MV-4-11 (cell line): ENCODE measurements around the gene LGMN.

ENCODE experiments used
- DNase-seq: peaks from one replicate; lab custom pipeline; 2025; lab: John Stamatoyannopoulos, UW

Gene LGMN

GRCh38 chr14:92726135-92726932 is 22.1 kb downstream of the LGMN start:
- DNase-seq, result peak; percentile 45

- DNase-seq, result peak; percentile 87
These were observed 23.7 kb downstream of the LGMN start for GRCh38 chr14:92724516-92725340.

GRCh38 chr14:92719890-92720323 is 28.5 kb downstream of the LGMN start:
- DNase-seq, result no peak

- no peak for DNase-seq
These were observed 29.0 kb downstream of the LGMN start for GRCh38 chr14:92719421-92719820.

GRCh38 chr14:92718664-92719063 is 29.8 kb downstream of the LGMN start:
- no peak for DNase-seq

GRCh38 chr14:92717571-92718042 is 30.8 kb downstream of the LGMN start:
- DNase-seq, result peak; percentile 7

GRCh38 chr14:92716131-92716530 is 32.3 kb downstream of the LGMN start:
- DNase-seq, result no peak

- peak; percentile 51 for DNase-seq
These were observed 33.6 kb downstream of the LGMN start for GRCh38 chr14:92714739-92715307.

- no peak for DNase-seq
These were observed 35.8 kb downstream of the LGMN start for GRCh38 chr14:92712654-92713051.

GRCh38 chr14:92711976-92712653 is 36.3 kb downstream of the LGMN start:
- DNase-seq, result no peak

GRCh38 chr14:92710001-92710341 is 38.5 kb downstream of the LGMN start:
- no peak for DNase-seq

GRCh38 chr14:92709340-92710000 is 39.0 kb downstream of the LGMN start:
- no peak for DNase-seq

- DNase-seq, result no peak
These were observed 42.0 kb downstream of the LGMN start for GRCh38 chr14:92706386-92706785.

GRCh38 chr14:92704821-92705220 is 43.6 kb downstream of the LGMN start:
- DNase-seq, result no peak

GRCh38 chr14:92704036-92704804 is 44.2 kb downstream of the LGMN start:
- DNase-seq, result peak; percentile 99

GRCh38 chr14:92703516-92703915 is 44.9 kb downstream of the LGMN start:
- DNase-seq, result no peak

GRCh38 chr14:92702441-92702918 is 45.9 kb downstream of the LGMN start:
- DNase-seq, result peak; percentile 90

- DNase-seq, result no peak
These were observed 46.6 kb downstream of the LGMN start for GRCh38 chr14:92701826-92702225.

GRCh38 chr14:92698393-92698792 is 50.0 kb downstream of the LGMN start:
- DNase-seq, result no peak

- DNase-seq, result peak; percentile 92
These were observed 52.1 kb downstream of the LGMN start for GRCh38 chr14:92696366-92696765.

- DNase-seq, result no peak
These were observed 52.9 kb downstream of the LGMN start for GRCh38 chr14:92695562-92695961.
